ENCODE measurements around the gene SMIM32. TPM values are rescaled to one million over a fixed set of nuclear protein-coding genes. Genes with fewer than 3 reads are reported as not detected.
A peak's percentile ranks its signal among the peaks of the same experiment; 100 is the strongest.

The SMIM32 gene
- total RNA-seq, 1 experiment from 2014 or later, result 0.66 TPM

DNA sequence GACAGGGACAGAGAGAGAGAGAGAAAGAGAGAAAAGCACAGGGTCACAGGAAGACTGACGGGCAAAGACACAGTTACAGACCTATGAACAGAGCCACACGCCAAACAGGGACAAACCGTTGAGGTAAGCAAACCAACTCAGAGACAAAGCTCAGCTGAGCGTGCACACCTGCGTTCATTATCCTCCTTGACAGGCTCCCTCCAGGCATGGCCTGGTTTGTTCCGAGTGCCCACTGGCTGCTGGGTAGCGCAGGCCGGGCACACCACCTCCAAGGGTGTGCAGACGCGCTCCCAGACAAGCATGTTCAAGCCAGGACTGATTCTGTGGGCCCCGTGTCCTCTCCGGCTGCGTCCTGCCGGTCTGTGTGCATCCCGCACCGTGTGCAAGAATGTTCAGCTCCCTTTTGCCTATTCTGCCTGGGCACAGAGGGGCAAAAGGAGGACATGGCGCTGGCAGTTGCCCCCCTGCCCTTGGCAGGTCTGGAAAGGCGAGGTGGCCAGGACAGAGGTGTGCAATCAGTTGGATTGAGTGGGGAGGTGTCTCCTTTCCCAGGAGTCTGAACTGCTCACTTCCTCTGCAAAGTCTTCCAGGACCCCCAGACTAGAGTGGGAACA lies 467 bp upstream of the SMIM32 start:
- no peaks in the 10 kb centered on the region for H3K27me3 ChIP-seq (replicated peaks; ENCODE audit: control insufficient read depth, insufficient read depth, low read length)
- H3K4me1 Mint-ChIP-seq (ENCODE audit: low read depth, unreplicated experiment), result no peaks in the 10 kb centered on the region
- no peaks in the 10 kb centered on the region for H3K36me3 ChIP-seq (ENCODE audit: control insufficient read depth, insufficient read depth, low read length)
- peaks cover 83% of the 10 kb centered on the region for H3K36me3 Mint-ChIP-seq (ENCODE audit: insufficient read depth, unreplicated experiment)
- ChIA-PET POLR2A (interaction anchor here (1.0 kb wide), 1 partner anchor 256 kb away, joined by 3 read pairs; no protein-coding TSS in a partner anchor), CTCF (interaction anchor here (0.7 kb wide), 1 partner anchor 259 kb away, joined by 4 read pairs; no protein-coding TSS in a partner anchor)
- no peak for TF ChIP-seq CTCF (IDR thresholded peaks at IDR 0.05; ENCODE audit: insufficient read depth in 1 of 2, low read depth in 1 of 2, low read length in 1 of 2, severe bottlenecking in 1 of 2, unreplicated experiment in 1 of 2)
- no peaks in the 10 kb centered on the region for H3K9me3 ChIP-seq
- peak overlapping the region; percentile 44; the same call in 1 of the 2 replicates for H3K4me3 ChIP-seq (ENCODE audit: low read depth, low read length)
- H3K4me1 ChIP-seq, result no peaks in the 10 kb centered on the region
- no peaks in the 10 kb centered on the region for H3K27me3 Mint-ChIP-seq (ENCODE audit: insufficient read depth, unreplicated experiment)
- H3K9me3 Mint-ChIP-seq (ENCODE audit: unreplicated experiment), result no peaks in the 10 kb centered on the region
- intact Hi-C loops (cut with micrococcal nuclease; ENCODE audit: unreplicated experiment), result no loop called here
- peak in 1 of 2 experiments; percentile 25 for DNase-seq
- BruUV-seq (replicated peaks), result no TSS peak
- H3K27ac Mint-ChIP-seq (ENCODE audit: unreplicated experiment), result no peak overlapping the region
- peak overlapping the region; percentile 68 for H3K4me3 Mint-ChIP-seq (ENCODE audit: unreplicated experiment)

- H3K27me3 Mint-ChIP-seq (ENCODE audit: insufficient read depth, unreplicated experiment), result no peaks in the 10 kb centered on the region
- Histone ChIP-seq H3K27me3 (replicated peaks; ENCODE audit: control insufficient read depth, insufficient read depth, low read length) (no peaks in the 10 kb centered on the region), H3K4me3 (ENCODE audit: low read depth, low read length) (peak overlapping the region; percentile 44), H3K4me1 (peaks cover 4% of the 10 kb centered on the region; the same call in 1 of the 2 replicates), H3K9me3 (no peaks in the 10 kb centered on the region), H3K36me3 (ENCODE audit: control insufficient read depth, insufficient read depth, low read length) (no peaks in the 10 kb centered on the region)
- POLR2A ChIA-PET, result no interaction called here
- intact Hi-C loops (cut with micrococcal nuclease; ENCODE audit: unreplicated experiment), result no loop called here
- TF ChIP-seq CTCF (IDR thresholded peaks at IDR 0.05; ENCODE audit: insufficient read depth in 1 of 2, low read depth in 1 of 2, low read length in 1 of 2, severe bottlenecking in 1 of 2, unreplicated experiment in 1 of 2), result no peak
- peaks cover 86% of the 10 kb centered on the region for H3K36me3 Mint-ChIP-seq (ENCODE audit: insufficient read depth, unreplicated experiment)
- peaks cover 10% of the 10 kb centered on the region for H3K9me3 Mint-ChIP-seq (ENCODE audit: unreplicated experiment)
- DNase-seq, result peak in 1 of 2 experiments; percentile 32
- CTCF ChIA-PET, result no interaction called here
- BruUV-seq (replicated peaks), result no TSS peak
- peaks cover 9% of the 10 kb centered on the region for H3K4me1 Mint-ChIP-seq (ENCODE audit: low read depth, unreplicated experiment)
- H3K4me3 Mint-ChIP-seq (ENCODE audit: unreplicated experiment), result peak overlapping the region; percentile 68
- H3K27ac Mint-ChIP-seq (ENCODE audit: unreplicated experiment), result peak overlapping the region; percentile 14
Measured at GRCh38 chr5:136192015-136192525, 892 bp downstream of the SMIM32 start.

- ChIA-PET POLR2A (no interaction called here), CTCF (no interaction called here)
- H3K36me3 Mint-ChIP-seq (ENCODE audit: insufficient read depth, unreplicated experiment), result peaks cover 92% of the 10 kb centered on the region
- H3K36me3 ChIP-seq (ENCODE audit: control insufficient read depth, insufficient read depth, low read length), result no peaks in the 10 kb centered on the region
- no peaks in the 10 kb centered on the region for H3K27me3 Mint-ChIP-seq (ENCODE audit: insufficient read depth, unreplicated experiment)
- no TSS peak for BruUV-seq (replicated peaks)
- no peak for TF ChIP-seq CTCF (IDR thresholded peaks at IDR 0.05; ENCODE audit: insufficient read depth in 1 of 2, low read depth in 1 of 2, low read length in 1 of 2, severe bottlenecking in 1 of 2, unreplicated experiment in 1 of 2)
- H3K4me3 ChIP-seq (ENCODE audit: low read depth, low read length), result peak overlapping the region; percentile 44
- H3K27me3 ChIP-seq (replicated peaks; ENCODE audit: control insufficient read depth, insufficient read depth, low read length), result no peaks in the 10 kb centered on the region
- peaks cover 11% of the 10 kb centered on the region for H3K4me1 Mint-ChIP-seq (ENCODE audit: low read depth, unreplicated experiment)
- peaks cover 10% of the 10 kb centered on the region for H3K4me1 ChIP-seq
- peak overlapping the region; percentile 14 for H3K27ac Mint-ChIP-seq (ENCODE audit: unreplicated experiment)
- intact Hi-C loops (cut with micrococcal nuclease; ENCODE audit: unreplicated experiment), result no loop called here
- no peak for DNase-seq
- peaks cover 11% of the 10 kb centered on the region for H3K9me3 Mint-ChIP-seq (ENCODE audit: unreplicated experiment)
- peak overlapping the region; percentile 68 for H3K4me3 Mint-ChIP-seq (ENCODE audit: unreplicated experiment)
- no peaks in the 10 kb centered on the region for H3K9me3 ChIP-seq
Measured at GRCh38 chr5:136191304-136192014, 1.5 kb downstream of the SMIM32 start.

Data from Caco-2 (cell line).